Type B pancreatic cell (in vitro differentiated cells): ENCODE data around the gene KCNN2. TPM values are rescaled to one million over a fixed set of nuclear protein-coding genes. Genes with fewer than 3 reads are reported as not detected.

ENCODE experiments used
- DNase-seq: peaks from one replicate; pipeline ENCODE4 v3.0.0; 2021; ENCODE audit warnings: mixed read lengths; ENCODE audit not compliant: unreplicated experiment; ENCODE audit errors: extremely low spot score
- H3K27ac Mint-ChIP-seq: 2 replicates; pipeline ENCODE4 v1.8.0; 2021; ENCODE audit warnings: mild to moderate bottlenecking, mixed read lengths
- H3K27me3 Mint-ChIP-seq: 2 replicates; pipeline ENCODE4 v1.8.0; 2021; ENCODE audit warnings: mixed read lengths
- H3K36me3 Mint-ChIP-seq: 2 replicates; pipeline ENCODE4 v1.8.0; 2021; ENCODE audit warnings: mixed read lengths
- H3K4me1 Mint-ChIP-seq: one replicate; pipeline ENCODE4 v1.8.0; 2021; ENCODE audit warnings: mixed read lengths; ENCODE audit not compliant: unreplicated experiment
- H3K4me3 Mint-ChIP-seq: 2 replicates; pipeline ENCODE4 v1.8.0; 2021; ENCODE audit warnings: mild to moderate bottlenecking, mixed read lengths
- H3K9me3 Mint-ChIP-seq: 2 replicates; pipeline ENCODE4 v1.8.0; 2021; ENCODE audit warnings: mixed read lengths
- CTCF ChIP-seq: fragments of 200-600 bp; sonication (generic); conservative IDR thresholded peaks from 2 replicates; pipeline ENCODE4 v1.5.0; 2021; ENCODE audit warnings: antibody characterized with exemption, mild to moderate bottlenecking
- total RNA-seq: library from RNA; stranded (reverse); gene quantifications from 2 replicates; pipeline ENCODE4 v1.2.1, GENCODE V29; 2021; ENCODE audit warnings: low replicate concordance

KCNN2 gene
- total RNA-seq, 1 donor from 2014 or later = 12.5 TPM

- no peak for DNase-seq
- TF ChIP-seq CTCF = no peak
- no peaks in the 10 kb centered on the region for H3K36me3 Mint-ChIP-seq
- no peaks in the 10 kb centered on the region for H3K4me1 Mint-ChIP-seq
- no peak overlapping the region for H3K27ac Mint-ChIP-seq
- H3K27me3 Mint-ChIP-seq = no peaks in the 10 kb centered on the region
- no peak overlapping the region for H3K4me3 Mint-ChIP-seq
- no peaks in the 10 kb centered on the region for H3K9me3 Mint-ChIP-seq
These were observed 53.9 kb downstream of the KCNN2 start for GRCh38 chr5:114415760-114416159.

DNA sequence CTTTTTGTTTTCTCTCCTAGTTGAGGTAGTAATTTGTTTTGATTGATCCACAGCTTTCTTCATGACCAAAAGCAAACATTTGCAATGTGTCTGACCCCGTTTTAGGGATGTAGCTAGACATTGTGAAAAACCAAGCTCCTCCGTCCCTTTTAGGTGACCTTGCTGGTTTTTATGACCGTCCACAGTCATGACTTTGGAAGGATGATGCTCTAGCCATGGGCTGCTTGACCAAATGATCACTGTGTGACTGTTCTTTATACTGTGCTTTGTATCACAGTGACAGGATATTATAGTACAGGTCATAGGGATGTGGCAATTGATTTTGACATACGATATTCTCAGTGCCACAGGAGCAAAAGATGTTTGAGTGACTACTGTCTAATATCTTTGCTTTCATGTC, 54.4 kb downstream of the KCNN2 start:
- TF ChIP-seq CTCF = no peak
- DNase-seq = no peak

GRCh38 chr5:114417519-114417918, 55.6 kb downstream of the KCNN2 start:
- H3K4me1 Mint-ChIP-seq = no peaks in the 10 kb centered on the region
- no peaks in the 10 kb centered on the region for H3K36me3 Mint-ChIP-seq
- H3K27ac Mint-ChIP-seq = no peak overlapping the region
- no peak for DNase-seq
- no peaks in the 10 kb centered on the region for H3K27me3 Mint-ChIP-seq
- H3K9me3 Mint-ChIP-seq = no peaks in the 10 kb centered on the region
- TF ChIP-seq CTCF = no peak
- no peak overlapping the region for H3K4me3 Mint-ChIP-seq

More for the DNA sequence above, 54.4 kb downstream of the KCNN2 start:
- H3K36me3 Mint-ChIP-seq = no peaks in the 10 kb centered on the region
- H3K27ac Mint-ChIP-seq = no peak overlapping the region
- H3K27me3 Mint-ChIP-seq = no peaks in the 10 kb centered on the region
- no peaks in the 10 kb centered on the region for H3K9me3 Mint-ChIP-seq
- no peaks in the 10 kb centered on the region for H3K4me1 Mint-ChIP-seq
- H3K4me3 Mint-ChIP-seq = no peak overlapping the region

DNA sequence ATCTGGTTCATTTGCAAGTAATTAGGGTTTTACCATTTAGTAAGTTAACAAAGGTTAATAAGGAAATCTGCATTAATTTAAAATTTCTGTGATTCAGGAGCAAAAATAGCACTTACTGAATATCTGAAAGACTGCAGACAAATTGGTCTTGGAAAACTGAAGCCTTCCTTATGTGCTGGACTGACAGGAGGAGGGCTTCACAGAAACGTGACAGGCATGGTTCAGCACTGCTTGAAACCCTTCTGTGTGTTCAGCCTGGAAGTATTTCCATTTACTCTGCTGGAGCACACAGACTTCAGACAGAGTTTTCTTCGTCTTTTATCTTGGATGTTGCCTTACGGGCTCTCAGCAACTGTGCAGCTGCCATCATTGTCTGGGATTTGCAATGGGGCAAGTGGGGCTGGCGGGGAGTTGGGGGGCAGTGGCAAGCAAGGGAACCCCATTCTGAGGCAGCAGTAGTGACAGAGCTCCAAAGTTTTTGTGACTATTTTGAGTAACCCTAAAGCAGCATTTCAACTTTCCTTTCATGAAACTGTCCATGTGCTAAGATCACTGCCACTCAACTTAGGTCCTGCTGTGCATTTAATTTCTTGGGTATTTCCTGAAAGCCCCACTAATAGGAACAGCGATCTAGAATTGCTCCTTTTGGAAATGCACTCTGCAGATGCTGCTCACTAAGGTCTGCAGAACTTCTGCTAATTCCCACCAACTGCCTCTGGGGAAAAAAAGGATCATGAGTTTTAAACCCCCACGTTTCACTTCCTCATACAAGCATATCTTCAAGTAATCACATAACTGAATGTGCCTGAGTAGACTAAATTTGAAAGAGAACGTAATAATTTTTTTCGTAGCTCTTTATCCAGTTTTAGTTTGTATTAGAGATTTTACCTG, 56.6 kb downstream of the KCNN2 start:
- H3K36me3 Mint-ChIP-seq = no peaks in the 10 kb centered on the region
- no peaks in the 10 kb centered on the region for H3K4me1 Mint-ChIP-seq
- no peaks in the 10 kb centered on the region for H3K9me3 Mint-ChIP-seq
- no peak for DNase-seq
- H3K27me3 Mint-ChIP-seq = no peaks in the 10 kb centered on the region
- H3K27ac Mint-ChIP-seq = no peak overlapping the region
- H3K4me3 Mint-ChIP-seq = no peak overlapping the region
- no peak for TF ChIP-seq CTCF

- no peaks in the 10 kb centered on the region for H3K36me3 Mint-ChIP-seq
These were observed 57.2 kb downstream of the KCNN2 start for GRCh38 chr5:114419067-114419388.

More at GRCh38 chr5:114419067-114419388, 57.2 kb downstream of the KCNN2 start:
- Mint-ChIP-seq H3K27me3 (no peaks in the 10 kb centered on the region), H3K4me3 (no peak overlapping the region), H3K4me1 (no peaks in the 10 kb centered on the region), H3K9me3 (no peaks in the 10 kb centered on the region), H3K27ac (no peak overlapping the region)
- TF ChIP-seq CTCF = no peak
- DNase-seq = no peak
